Activated gamma-delta T cell treated with anti-CD3 and anti-CD28 coated beads, Interleukin-2, amount 50 U/mL, for 16 hours (primary cell): ENCODE data around the gene ANO3.
"Not testable (repeated sequence)": the region's sequence is repeated elsewhere in the genome, so short reads cannot be mapped to it uniquely, and the experiment has no call there.

Source experiments
- DNase-seq: peaks from one replicate; pipeline ENCODE4 v3.0.0-alpha.2; 2020; ENCODE audit warnings: low read depth

The ANO3 gene

DNA sequence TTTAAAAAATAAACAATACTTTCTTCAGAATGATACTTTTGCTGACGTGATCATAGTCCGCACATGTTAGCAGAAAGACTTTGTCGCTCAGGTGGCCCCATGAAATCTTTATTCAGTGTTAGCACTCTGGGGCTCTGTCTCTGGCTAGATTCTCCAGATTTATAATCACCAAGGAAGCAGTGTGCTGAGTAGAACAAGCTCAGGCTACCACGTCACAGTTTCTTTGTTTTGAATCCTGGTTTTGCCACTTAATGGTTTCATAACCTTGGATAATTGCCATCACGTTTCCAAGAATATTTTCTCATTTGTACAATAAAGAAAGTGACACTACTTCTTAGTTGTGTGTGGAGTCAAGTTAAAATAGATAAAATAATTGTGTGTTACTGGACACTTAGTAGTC lies 244.0 kb downstream of the ANO3 start:
- DNase-seq: no peak

DNA sequence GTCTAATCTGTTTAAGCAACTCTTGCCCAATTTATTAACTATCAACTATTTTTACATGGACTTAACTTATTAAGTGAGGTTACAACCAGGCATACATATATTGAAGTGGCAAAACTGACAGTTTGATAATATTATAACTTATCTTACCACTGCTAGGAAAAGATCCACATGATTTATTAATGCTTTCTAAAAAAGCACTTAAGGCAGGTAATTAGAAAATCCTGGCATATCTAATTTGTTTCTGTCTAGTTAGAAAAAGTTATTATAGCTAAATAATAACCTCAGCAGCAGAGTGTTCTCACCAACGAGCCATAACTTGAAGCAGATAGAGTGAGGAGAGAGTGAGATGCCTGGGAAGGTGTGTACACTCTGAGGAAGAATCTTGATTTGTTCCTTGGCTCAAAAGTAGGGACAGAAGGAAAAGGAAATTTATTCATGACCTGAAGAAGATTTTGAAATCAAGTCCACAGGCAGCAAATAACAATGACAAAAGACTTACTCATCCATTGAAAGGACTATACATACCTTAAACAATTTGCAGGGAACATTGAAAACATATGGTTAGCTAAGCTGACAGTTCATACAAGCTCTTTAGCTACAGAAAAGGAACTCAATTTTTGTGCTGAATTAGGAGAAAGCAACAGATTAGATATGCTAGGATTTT lies 247.2 kb downstream of the ANO3 start:
- no peak for DNase-seq

DNA sequence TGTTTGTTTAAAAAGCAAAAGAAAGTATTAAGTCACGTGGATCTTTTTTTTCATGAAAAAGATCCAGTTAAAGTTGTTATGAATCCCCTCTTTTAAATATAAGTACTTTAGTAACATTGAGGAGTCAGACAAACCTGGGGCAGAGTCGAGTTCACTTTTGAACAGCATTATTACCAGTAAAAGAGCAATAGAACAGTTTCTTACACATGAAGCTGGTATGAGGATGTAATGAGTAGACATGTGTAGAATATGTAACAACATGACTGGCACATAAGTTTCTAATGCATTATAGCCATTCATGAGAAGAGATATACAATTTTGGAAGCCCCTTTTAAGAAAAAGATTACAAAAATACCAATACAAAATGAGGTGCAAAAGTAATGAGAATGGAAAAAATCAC lies 247.8 kb downstream of the ANO3 start:
- DNase-seq: no peak

DNA sequence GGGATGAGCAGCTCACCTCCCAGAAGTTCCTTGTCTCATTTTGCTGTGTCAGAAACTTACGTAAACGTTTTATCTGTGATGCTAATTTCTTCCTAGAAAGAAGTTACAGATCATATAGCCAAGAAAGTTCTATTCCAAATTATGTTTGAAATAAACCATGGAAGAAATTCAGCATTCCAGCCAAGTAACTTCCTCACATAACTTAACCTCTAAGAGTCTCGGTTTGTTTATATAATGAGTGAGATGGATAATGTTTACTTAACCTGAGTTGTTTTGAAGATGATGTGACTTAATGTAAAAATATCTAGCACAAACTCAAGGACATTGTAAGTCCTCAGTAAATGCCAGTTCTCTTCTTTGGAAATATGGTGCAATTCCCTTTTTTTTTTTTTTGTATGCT lies 249.0 kb downstream of the ANO3 start:
- no peak for DNase-seq

DNA sequence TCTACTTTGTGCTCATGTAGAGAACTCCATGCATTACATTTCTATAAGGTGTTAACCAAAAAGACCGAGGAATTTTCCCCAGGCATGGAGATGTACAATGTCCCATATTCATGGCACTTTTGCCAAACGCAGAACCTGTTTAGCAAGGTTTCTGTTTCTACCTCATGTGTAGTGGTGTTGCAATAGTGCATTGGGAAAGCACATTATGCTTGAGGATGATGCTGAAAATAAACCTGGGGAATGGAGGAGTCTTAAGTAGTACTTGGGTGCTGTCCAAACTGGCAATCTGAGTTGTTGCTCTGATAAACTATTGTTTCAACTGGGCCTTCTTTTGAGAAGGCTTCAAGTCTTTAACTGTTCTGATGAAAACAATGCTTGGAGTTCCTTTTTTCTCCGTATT lies 251.6 kb downstream of the ANO3 start:
- no peak for DNase-seq

DNA sequence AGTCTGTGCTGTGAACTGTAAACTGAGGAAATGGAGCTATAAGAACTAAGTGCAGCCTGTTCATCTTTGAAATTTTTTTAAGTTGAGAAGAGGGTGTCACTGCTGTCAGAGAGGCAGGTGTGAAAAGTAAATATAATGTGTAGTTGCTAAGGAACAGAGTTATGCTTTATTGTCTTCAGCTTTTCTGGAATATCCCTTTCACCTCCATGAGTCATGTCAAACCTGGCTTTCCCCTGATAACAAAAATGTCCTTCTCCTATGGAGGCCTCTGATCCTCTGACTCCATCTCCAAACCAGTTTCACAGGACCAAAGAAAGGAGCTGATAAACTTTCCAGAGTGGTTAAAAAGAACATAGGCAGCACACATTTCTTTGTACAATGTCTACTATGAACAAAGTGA lies 252.9 kb downstream of the ANO3 start:
- no peak for DNase-seq

DNA sequence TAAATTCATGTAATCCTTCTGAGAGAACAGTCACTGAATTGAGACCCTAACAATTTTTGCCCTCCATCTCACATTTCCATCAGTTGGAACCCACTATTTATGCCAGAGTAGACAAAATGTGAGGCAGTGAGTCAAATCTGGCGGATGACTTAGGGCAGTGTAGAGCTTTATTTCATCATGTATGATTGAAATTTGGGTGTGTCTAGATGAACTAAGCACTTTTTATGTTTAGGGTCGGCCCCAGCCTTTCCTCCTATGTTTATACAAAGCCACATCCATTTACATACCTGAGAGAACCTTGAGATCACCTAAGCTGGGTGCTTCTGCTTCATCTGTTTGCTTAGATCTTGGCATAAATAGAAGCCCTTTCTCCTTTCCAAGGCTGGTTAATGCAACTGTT lies 255.1 kb downstream of the ANO3 start:
- DNase-seq: no peak

DNA sequence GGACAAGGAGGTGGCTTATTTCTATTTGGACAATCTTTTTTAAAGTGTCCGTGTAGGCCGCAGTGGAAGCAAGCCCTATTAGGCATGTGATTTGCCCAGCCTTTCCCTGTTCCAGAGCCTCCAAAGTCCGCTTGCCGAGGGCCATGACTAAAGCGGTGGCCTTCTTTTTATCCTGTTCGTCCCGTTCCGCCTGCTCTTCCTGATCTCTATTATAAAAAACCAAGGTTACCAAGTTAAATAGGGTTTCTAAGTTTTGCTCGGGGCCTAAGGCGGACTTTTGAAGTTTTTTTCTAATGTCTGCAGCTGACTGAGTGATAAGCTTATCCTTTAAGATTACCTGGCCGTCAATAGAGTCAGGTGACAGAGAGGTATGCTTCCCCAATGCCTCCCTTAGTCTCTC lies 261.8 kb downstream of the ANO3 start:
- DNase-seq: no peak

DNA sequence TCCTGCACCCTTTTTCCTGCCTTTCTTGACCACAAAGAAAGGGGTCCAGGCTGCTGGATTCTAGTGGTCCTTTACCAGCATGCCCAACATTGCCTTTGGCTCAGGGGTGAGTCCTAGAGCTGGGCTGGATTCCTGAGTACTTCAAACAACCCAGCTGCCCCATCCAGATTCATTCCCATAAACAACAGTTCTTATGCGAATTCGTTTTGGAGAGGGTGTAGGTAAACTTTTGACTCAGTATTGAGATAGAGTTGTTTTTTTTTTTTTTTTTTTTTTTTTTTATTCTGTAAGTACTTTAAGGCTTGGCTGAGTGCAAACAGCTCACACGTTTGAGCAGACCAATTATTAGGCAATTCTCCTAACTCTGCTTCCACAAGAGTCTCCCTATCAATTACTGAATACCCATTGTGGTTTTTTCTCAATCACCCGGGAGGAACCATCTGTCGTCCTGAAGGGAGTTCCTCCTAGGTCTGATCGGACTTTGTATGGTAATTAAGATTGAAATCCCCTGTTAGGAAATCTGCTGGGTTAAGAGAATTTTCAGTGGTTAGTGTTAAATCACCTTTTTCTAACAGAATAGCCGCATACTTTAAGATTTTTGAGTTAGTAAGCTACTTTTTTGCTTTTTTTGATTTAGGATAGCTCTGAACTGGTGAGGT lies 263.4 kb downstream of the ANO3 start:
- DNase-seq: not testable (repeated sequence)

DNA sequence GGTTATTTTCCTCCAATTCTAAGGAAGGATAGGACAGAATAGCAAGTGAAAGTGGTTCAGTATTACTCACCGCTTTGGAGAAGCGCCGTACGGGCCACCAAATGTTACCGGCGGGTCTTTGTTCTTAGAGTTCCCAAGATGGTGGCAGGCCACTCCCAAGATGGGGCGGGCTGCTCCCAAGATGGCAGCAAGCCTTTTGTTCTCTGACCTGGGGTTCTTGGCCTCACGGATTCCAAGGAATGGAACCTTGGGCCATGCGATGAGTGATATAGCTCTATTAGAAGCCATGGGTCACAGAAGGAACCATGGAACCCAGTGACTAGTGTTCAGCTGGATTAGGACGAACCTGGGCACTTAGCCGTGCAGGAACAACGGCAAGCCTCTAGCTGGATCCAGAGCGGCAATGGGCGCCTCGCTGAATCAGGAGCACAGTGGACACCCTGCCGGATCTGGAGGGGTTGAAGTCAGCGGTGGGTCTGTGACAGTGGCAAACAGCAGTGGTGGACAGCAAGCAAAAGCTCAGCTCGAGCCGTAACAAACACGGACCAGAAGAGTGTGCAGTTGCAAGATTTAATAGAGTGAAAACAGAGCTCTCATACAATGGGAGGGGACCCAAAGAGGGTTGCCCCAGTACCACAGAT lies 265.2 kb downstream of the ANO3 start:
- DNase-seq: not testable (repeated sequence)

DNA sequence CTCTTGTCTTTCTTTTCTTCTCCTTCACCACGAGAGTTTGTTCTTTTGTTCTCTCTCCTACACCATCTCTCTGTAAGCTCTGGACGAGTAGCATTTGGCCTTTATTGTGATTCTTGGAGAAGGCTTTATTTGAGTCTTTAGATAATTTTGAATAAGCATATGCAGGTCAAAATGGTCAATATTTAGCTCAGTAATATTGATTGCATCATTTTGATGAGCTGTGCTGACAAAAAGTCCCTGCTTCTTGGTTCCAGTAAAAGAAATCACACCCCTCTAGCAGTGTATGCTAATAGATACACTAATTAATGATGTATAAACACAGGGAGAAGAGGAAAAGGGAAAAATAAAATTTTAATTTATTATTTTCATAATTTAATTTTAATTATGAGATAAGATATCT lies 266.0 kb downstream of the ANO3 start:
- DNase-seq: no peak

DNA sequence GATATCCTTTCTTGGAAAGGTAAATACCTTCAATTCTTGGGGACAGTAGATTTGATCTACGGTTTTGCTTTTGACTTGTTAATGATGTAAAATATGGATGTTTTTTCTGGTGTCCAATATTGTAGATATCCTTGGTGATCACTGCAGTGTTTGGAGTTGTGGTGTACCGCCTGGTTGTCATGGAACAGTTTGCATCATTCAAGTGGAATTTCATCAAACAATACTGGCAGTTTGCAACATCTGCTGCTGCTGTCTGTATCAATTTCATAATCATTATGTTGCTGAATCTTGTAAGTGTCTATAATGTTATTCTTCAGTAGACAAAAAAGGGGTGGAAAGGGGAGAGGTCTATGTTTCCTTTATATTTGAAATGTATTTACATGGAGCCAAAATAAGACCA lies 267.5 kb downstream of the ANO3 start:
- no peak for DNase-seq

DNA sequence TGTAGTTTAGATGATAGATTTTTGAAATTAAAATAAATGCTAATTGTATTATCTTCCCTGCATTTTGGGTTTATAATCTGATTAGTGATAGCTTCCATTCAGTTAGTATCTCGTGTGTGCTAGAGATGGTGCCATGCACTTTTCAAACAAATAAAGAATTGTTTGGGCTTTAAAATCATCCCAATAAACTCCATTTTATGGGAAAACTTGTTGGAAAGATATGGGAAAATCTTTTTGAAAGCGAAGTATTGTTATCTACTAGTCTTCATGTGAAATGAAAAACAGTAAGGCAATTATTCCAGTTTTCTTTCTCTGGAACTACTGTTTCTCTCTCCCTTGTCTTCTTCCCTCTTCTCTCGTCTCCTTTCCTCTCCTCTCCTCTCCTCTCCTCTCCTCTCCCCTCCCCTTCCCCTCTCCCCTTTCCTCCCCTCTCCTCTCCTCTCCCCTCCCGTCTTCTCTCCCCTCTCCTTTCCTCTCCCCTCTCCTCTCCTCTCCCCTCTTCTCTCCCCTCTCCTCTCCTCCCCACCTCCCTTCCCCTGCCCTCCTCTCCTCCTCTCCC lies 268.0 kb downstream of the ANO3 start:
- DNase-seq: no peak

DNA sequence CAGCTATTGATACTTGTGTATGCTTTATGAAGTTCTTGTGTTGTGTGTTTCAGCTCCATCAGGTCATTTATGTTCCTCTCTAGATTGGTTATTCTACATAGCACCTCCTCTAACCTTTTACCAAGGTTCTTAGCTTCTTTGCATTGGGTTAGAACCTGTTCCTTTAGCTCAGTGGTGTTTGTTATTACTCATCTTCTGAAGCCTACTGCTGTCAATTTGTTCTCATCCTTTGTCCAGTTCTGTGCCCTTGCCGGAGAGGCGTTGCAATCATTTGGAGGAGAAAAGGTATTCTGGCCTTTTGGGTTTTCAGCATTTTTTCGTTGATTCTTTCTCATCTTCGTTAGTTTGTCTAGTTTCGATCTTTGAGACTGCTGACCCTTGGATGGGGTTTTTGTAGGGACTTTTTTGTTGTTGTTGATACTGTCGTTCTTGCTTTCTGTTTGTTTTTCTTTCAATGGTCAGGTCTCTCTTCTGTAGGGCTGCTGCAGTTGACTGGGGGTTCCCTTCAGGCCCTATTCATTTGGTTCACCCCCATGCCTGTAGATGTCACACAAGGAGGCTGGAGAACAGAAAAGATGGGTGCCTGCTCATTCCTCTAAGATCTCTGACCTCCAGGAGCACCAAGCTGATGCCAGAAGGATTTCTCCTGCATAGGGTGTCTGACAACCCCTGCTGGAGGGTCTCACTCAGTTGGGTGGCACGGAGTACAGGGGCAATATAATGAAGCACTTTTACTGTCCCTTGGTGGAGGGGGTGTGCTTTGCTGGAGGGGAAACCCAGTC lies 276.0 kb downstream of the ANO3 start:
- DNase-seq: no peak

DNA sequence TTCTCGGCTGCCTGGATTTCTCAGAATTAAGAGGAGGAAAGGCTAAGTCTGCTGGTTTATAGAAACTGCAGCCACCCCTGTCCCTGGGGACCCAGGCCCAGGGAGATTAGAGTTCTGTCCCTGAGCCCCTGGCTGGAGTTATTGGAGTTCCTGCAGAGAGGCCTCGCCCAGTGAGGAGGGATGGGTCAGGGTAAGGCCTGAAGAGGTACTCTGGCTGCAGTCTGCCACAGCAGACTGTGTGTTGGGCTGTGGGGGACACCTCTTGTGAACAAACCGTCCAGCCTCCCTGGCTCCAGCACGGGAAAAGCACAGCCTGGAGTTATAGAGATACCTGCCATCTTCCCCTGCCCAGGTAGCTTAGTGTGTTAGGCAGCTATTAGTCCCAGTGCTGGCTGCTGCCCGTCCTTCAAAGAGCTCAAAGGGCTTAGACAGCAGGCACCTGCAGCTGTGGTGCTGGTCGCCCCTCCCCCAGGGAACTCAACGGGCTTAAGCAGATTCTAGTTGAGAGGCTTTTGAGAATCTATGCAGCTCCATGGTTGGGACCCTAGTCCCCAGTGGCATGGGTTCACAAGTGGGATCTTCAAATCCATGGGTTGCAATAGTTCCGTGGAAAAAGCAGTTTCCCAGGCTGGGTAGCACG lies 276.7 kb downstream of the ANO3 start:
- DNase-seq: no peak

DNA sequence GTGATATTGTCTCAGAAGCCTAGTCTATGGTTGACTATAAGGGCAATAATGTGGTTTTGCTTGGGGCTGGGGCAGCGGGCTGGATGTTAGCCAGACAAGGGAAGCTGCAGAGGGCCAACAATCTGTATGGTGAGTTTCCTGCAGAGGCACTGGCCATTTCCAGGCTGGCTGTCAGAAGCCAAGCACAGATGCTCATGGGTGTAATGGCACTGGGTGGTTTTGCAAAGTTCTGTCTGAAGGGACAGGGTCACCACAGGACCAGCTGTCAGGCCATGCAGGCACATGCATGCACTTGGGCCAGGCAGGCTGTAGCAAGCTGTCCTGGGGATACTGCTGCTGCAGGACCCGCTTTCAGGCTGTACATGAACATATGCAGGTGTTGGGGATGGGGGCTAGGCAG lies 281.8 kb downstream of the ANO3 start:
- DNase-seq: no peak

DNA sequence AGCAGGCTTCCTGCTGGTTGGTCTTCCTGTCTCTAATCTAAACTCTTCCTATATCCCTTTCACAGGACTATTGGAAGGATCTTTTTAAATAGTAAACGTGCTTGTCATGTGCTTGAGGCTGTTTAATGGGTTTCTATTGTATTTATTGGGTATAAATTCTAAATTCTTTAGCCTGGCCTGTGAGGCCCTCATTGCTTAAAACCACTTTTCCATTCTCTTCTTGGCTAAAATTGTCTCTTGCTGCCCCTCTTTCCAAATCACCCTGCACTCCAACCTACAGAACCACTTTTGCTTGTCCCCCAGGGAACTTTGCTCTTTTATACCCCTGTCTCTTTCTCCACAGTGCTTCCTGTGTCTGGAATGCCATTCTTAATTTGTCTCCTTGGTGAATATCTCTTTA lies 286.5 kb downstream of the ANO3 start:
- no peak for DNase-seq

DNA sequence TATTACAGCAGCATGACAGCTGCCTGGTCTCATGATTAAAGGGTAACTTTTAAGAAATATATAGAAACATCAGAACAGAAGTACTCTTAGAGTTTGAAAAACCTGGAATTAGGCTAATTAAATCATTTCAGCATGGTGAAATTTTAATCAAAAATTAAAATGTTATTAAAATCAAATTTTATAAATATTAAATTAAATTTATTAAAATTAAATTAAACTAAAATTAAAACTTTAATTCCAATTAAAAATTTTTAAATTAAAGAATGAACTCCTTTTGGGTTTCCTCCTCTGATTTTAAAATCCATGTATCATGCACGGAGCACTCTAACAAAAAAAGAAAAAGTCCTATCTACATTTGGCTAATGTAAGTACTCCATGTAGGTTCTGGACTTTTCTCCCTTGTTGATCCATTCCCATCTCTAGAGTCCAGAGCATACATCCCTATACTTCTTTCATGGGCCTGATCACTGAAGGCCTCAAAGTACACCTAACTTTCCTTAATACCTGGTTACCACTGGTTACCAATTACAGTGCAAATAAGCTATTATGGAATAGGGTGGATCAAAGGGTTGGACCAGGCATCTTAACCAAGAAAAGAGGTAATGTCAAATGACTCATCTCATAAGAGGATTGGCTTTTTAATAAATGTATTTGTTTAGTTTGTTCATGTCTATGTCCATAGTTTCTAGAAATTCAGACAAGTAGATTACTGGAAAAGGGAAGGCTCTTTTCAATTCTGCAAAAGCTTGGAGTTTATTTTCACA lies 288.5 kb downstream of the ANO3 start:
- DNase-seq: no peak

DNA sequence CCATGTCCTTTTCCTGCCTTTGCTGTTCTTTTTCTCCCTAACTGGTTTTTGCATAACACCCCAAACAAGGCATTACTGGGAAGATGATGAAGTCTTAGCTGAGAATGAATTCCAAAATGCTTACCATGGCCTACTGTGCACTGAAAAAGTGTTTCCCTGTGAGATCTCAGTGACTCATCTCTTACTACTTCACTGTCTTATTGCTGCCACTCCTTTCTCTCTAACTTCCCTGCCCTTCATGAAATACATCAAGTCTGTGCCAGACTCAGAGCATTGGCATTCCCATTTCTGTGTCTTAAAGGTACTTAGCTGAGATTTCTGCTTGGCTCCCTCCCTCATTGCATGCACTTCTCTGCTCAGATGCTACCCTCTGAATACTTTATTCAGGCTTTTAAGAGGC lies 289.2 kb downstream of the ANO3 start:
- no peak for DNase-seq

DNA sequence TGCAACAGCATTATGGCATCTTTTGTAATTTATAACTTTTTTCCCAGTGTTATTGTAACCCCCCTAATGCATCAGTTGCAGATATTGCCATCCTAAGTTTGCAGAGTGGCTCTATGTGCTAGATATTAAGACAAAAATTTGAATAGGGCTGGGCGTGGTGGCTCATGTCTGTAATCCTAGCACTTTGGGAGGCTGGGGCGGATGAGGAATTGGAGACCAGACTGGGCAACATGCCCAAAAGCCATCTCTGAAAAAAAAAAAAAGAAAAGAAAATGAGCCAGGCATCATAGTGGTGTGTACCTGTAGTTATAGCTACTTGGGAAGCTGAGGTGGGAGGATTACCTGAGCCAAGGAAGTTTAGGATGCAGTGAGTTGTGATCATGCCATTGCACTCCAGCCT lies 290.3 kb downstream of the ANO3 start:
- DNase-seq: no peak

DNA sequence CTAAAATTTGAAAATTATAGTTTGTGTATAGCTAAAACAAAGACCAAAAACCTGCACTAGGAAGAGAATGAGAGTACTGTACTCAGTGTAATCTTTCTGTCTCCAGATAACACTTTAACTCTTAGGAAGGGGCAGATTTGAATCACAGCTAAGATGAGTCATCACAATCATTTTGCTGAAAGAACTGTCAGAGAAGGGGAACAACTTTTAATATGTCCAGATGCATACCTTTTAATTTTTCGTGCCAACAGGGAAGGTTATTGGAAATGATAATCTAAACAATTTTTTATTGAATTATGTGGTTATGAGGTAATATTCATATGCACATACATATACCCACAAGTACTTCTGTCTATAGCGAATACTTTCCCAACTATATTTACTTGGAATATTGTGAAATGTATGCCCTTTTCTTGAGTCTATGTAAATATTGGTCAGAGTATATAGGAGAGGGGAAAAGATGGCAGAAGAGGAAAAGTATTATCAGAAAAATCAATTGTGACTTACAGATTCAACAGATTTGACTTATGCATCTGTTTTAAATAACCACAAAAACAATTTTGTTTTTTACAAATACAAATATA lies 291.2 kb downstream of the ANO3 start:
- no peak for DNase-seq
